Measurements from ENCODE around the gene GIMAP5.

GIMAP5 gene

DNA sequence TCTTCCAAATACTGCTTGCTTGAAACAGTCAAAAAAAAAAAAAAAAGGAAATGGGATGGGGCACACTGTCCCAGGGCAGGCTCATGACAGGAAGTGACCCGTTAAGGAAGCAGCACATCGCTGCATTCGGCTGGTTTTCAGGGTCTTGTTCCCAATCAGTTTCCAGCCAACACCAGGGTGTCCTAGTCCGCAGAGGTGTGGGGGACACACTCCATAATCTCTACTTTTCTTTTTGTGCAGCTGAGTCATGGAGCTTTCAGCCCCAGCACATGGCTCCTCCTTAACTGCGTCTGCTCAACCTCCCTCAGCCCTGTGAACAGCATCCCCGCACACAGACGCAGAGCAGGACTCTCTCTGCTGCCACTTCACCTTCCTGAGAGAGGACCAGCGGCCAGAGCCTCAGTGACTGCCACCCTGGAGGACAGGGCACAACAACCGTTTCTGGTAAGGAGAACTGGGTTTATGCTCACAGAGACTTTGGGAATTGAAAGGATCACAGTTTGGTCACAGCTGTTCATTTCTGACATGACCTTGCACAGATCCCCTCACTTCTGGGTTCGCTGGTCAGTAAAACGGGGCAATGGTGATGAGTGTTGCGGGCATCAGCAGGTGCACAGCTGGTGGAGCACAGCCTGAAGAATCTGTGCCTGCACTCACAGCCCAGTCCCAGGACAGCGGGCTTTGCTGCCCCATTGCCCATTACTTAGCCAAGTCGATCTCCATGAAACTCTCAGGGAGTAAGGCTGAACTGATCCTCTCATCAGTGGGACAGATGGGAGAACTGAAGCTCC, at the start of gene GIMAP5:
Gene GIMAP5 (plus strand): TSS at position 154 of the 791 bp plus-strand sequence. CDS start 3,467 bp downstream, outside the sequence.
- Mint-ChIP-seq H3K4me3 (peak within 1 kb of the TSS; percentile 87 to 98), H3K27ac (peak within 1 kb of the TSS; percentile 94 to 99), H3K9me3 (peaks cover 11 to 14% of the 10 kb centered on the region in 2 donors), H3K27me3 (no peaks in the 10 kb centered on the region), H3K4me1 (peaks cover 77% of the 10 kb centered on the region)
- peak in 1 of 2 donors; percentile 66 for DNase-seq
- ATAC-seq: peak; percentile 65

DNA sequence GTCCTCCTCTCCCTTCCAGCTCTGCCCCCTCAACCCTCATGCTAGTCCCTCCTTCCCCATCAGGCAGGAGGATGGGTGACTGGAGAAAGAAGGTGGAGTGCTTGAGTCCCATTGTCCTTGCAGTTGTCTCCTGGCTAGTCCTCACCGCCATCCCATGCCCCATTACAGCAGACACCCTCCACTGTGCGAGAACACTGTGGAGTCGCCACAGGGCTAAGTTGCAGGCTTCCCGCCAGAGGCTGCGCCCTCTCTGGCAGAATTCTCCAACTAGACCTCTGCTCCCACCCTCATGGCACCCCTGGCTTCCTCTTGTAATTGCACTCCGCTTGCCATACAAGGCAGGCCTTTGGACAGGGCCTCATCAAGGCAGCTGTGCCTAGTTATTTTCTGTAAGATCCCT, 48.6 kb upstream of the GIMAP5 start:
- H3K9me3 Mint-ChIP-seq: peaks cover 36 to 47% of the 10 kb centered on the region in 2 donors
- peak overlapping the region; percentile 64 to 99 for H3K4me3 Mint-ChIP-seq
- ATAC-seq (no peak), DNase-seq (no peak)
- H3K27ac Mint-ChIP-seq: peak overlapping the region; percentile 85 to 94
- H3K4me1 Mint-ChIP-seq: peaks cover 51% of the 10 kb centered on the region
- no peaks in the 10 kb centered on the region for H3K27me3 Mint-ChIP-seq

DNA sequence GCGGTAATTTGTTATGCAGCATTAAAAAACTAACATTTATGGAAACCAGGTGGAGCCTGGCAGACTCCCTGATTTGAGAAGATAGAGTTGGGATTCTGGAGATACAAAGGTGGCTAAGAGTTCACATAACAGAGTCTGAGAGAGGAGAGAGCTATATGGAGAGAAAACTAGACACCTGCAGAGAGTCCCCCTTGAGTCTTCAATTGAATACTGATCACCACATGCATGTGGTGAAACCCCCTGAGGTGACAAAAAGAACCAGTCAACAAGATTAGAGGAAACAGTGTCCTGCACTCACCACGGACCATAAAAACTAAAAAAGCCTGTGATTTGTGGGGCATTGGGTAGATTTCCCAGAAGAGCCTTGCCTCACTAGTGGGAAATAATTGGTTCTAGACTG, 41.6 kb upstream of the GIMAP5 start:
- no peaks in the 10 kb centered on the region for H3K27me3 Mint-ChIP-seq

DNA sequence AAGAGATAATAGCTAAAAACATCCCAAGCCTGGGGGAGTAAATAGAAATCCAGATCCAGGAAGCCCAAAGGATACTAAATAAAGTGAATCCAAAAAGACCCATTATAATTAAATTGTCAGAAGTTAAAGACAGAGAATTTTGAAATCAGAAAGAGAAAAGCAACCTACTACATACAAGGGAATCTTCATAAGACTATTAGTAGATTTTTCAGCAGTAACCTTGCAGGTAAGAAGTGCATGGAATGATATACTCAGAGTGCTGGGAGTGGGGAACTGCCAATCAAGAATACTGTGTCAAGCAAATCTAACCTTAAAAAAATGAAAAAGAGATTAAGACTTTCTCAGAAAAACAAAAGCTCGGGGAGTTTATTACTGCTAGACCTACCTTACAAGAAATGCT, 34.0 kb upstream of the GIMAP5 start:
- Mint-ChIP-seq H3K4me1 (no peaks in the 10 kb centered on the region), H3K9me3 (peaks cover 63 to 83% of the 10 kb centered on the region in 2 donors), H3K27me3 (no peaks in the 10 kb centered on the region), H3K27ac (peak overlapping the region in 1 of 2 donors; percentile 10), H3K4me3 (no peak overlapping the region)
- no peak for ATAC-seq
- no peak for DNase-seq

More for the DNA sequence above, 41.6 kb upstream of the GIMAP5 start:
- DNase-seq (no peak), ATAC-seq (peak; percentile 37)
- H3K9me3 Mint-ChIP-seq: peaks cover 64 to 72% of the 10 kb centered on the region in 2 donors
- H3K4me3 Mint-ChIP-seq: no peak overlapping the region
- no peak overlapping the region for H3K27ac Mint-ChIP-seq
- H3K4me1 Mint-ChIP-seq: no peaks in the 10 kb centered on the region

DNA sequence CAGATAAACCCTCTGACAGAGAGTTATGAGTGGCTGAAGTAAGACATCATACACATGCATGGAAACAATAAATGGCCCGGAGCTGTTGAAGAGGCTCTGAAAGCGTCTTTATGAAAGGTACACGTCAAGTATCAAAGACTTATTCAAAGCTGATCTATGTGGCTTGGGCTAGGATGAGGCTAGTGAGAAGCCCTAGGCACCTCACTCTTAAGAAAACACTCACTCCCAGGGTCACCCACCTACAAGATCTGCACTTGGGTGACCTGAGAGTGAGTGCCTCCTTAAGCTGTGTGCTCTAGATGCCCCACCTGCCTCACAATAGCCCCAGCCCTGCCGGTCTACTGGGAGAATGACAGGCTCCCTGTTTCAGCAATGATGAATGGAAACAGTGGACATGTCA, 21.9 kb upstream of the GIMAP5 start:
- Mint-ChIP-seq H3K4me1 (peaks cover 53% of the 10 kb centered on the region), H3K27ac (peak overlapping the region; percentile 89 to 97), H3K9me3 (peaks cover 15 to 18% of the 10 kb centered on the region in 2 donors), H3K27me3 (no peaks in the 10 kb centered on the region), H3K4me3 (peak overlapping the region; percentile 82 to 92)
- ATAC-seq: peak; percentile 60
- no peak for DNase-seq

DNA sequence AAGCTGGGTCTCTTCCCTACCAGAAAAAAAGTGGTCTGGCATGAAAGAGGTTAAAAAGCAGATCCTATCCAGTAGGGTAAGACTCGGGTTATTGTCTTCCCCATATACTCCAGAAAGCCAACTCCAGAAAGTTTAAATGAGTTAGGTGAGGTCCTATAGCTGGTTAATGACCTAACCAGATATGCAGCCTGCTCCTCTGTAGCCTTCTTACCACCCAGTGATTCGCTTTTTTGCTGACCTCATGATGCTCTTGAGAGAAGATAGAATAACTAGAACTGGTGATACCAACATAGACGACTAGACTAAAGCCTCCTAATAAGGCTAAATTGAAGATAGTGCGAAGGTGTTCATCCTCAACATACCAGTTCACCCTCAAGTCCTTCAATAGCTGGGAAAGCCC, 21.5 kb upstream of the GIMAP5 start:
- Mint-ChIP-seq H3K4me1 (peaks cover 58% of the 10 kb centered on the region), H3K27me3 (no peaks in the 10 kb centered on the region), H3K27ac (peak overlapping the region; percentile 89 to 97), H3K9me3 (peaks cover 15 to 18% of the 10 kb centered on the region in 2 donors), H3K4me3 (peak overlapping the region; percentile 82 to 92)
- ATAC-seq (peak; percentile 48), DNase-seq (no peak)

DNA sequence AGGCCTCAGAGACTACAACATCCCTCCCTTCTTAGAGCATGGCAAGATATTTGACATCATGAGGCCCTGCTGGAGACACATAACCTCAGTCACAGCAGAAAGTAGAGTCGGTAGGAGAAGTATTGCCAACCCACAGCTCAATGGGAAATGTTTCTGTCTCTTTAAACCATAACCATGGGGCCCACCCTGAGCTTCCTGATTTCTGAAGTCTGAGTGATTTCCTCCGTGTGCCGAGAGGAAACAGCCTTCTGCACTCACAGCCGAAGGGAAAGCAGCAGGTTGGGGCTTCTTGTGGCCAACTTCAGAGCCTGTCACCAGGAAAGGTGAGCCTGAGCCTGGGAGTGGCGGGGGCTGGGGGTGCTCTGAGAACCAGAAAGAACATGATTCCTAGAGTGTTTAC, 20.9 kb upstream of the GIMAP5 start, which contains the start of gene GIMAP1:
Gene GIMAP1 (plus strand): TSS at position 246 of the 400 bp plus-strand sequence. CDS start 2,435 bp downstream, outside the sequence.
- DNase-seq (peak; percentile 34 to 57), ATAC-seq (peak; percentile 87)
- peak within 1 kb of the TSS; percentile 82 to 92 for H3K4me3 Mint-ChIP-seq
- H3K9me3 Mint-ChIP-seq: peaks cover 15 to 18% of the 10 kb centered on the region in 2 donors
- peaks cover 64% of the 10 kb centered on the region for H3K4me1 Mint-ChIP-seq
- no peaks in the 10 kb centered on the region for H3K27me3 Mint-ChIP-seq
- peak within 1 kb of the TSS; percentile 89 to 97 for H3K27ac Mint-ChIP-seq

DNA sequence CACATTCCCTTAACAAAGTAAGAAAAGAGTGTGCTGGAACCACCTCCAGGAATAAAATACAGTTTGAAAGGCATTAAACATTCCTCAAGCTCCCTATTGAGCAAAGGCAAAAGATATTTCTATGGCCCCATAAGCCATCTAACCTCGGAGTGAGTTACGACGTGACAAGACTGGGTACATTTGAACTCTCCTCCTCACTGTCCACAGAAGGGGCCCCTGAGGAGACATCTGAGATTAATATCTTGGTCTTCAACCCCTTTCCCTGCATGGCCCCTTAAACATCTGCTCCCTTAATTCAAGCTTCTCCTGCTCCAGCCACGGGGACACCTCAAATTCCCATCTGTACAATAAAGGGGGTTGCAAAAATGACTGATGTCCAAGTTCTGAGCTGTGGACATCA, 20.3 kb upstream of the GIMAP5 start:
- H3K4me1 Mint-ChIP-seq: peaks cover 70% of the 10 kb centered on the region
- peak overlapping the region; percentile 89 to 97 for H3K27ac Mint-ChIP-seq
- H3K4me3 Mint-ChIP-seq: peak overlapping the region; percentile 82 to 92
- H3K27me3 Mint-ChIP-seq: no peaks in the 10 kb centered on the region
- DNase-seq (no peak), ATAC-seq (no peak)
- peaks cover 15 to 18% of the 10 kb centered on the region in 2 donors for H3K9me3 Mint-ChIP-seq

DNA sequence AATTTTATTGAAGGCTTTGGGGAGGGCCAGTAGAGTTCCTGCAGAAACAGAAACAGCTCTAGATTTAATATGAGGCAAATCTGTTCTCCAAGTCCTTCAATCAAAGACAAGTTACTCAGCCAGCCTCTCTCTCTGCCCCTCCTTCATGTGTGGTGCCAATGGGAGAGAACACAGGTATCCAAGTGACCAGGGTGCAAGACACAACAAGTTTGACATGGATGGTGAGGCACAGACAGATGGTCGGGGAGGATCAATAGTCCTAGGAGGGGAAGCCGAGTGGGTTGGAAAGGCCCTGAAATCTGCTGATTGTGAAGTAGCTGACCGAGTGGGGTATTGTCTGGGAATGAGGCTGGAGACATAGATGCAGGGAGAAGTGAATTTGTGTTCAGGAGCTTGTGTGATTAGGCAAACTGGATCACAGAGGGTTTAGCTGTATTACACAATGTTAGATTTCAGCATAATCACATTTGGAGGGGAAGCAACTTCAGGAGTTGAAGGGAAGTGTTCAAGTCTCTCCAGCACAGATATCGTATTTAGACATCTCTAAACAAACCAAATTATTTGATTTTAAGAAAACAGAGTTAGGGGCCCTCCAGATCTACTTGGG, 19.3 kb upstream of the GIMAP5 start:
- peak overlapping the region; percentile 61 to 94 for H3K27ac Mint-ChIP-seq
- H3K4me3 Mint-ChIP-seq: peak overlapping the region; percentile 82 to 92
- H3K9me3 Mint-ChIP-seq: peaks cover 7 to 9% of the 10 kb centered on the region in 2 donors
- peak; percentile 11 for ATAC-seq
- DNase-seq: no peak
- no peaks in the 10 kb centered on the region for H3K27me3 Mint-ChIP-seq
- peaks cover 79% of the 10 kb centered on the region for H3K4me1 Mint-ChIP-seq

DNA sequence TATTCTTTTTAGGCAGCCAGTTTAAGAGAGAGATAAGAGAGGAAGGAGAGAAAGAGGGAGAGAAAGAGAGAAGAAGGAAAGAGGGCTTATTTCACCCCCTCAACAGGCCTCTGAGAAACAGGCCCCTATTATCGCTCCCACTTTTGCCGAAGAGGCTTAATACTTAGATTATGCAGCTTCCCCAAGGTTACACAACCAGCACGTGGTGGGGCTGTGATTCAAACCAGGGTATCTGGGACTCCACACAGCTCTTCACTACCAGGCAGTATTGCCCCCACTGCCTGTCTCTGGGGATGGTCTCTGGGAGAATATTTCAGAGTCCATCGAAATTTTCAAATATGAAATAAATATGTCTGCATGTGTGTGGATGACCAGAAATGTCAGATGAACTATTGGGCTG, 17.8 kb upstream of the GIMAP5 start:
- ATAC-seq: no peak
- peak overlapping the region; percentile 49 to 92 for H3K4me3 Mint-ChIP-seq
- H3K27me3 Mint-ChIP-seq: no peaks in the 10 kb centered on the region

DNA sequence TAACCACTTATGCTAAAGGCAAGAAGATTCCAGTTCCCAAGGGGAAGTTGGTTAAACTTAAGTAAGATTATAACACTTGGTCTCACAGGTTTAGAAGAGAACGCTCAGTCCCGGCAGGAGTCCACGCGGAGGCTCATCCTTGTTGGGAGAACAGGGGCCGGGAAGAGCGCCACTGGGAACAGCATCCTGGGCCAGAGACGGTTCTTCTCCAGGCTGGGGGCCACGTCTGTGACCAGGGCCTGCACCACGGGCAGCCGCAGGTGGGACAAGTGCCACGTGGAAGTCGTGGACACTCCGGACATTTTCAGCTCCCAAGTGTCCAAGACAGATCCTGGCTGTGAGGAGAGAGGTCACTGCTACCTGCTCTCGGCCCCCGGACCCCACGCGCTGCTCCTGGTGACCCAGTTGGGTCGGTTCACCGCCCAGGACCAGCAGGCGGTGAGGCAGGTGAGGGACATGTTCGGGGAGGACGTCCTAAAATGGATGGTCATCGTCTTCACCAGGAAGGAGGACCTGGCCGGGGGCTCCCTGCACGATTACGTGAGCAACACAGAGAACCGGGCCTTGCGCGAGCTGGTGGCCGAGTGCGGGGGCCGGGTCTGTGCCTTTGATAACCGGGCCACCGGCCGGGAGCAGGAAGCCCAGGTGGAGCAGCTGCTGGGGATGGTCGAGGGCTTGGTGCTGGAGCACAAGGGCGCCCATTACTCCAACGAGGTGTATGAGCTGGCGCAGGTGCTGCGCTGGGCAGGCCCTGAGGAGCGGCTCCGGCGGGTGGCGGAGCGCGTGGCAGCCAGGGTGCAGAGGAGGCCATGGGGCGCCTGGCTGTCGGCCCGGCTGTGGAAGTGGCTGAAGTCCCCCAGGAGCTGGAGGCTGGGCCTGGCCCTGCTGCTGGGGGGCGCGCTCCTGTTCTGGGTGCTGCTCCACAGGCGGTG, 17.0 kb upstream of the GIMAP5 start:
- peak overlapping the region; percentile 7 to 94 for H3K27ac Mint-ChIP-seq
- ATAC-seq (no peak), DNase-seq (no peak)
- no peaks in the 10 kb centered on the region for H3K27me3 Mint-ChIP-seq
- H3K9me3 Mint-ChIP-seq: peaks cover 0 to 5% of the 10 kb centered on the region in 2 donors
- H3K4me1 Mint-ChIP-seq: peaks cover 83% of the 10 kb centered on the region
- peak overlapping the region; percentile 66 to 92 for H3K4me3 Mint-ChIP-seq

More for the DNA sequence above, 17.8 kb upstream of the GIMAP5 start:
- peaks cover 87% of the 10 kb centered on the region for H3K4me1 Mint-ChIP-seq
- DNase-seq: no peak
- H3K27ac Mint-ChIP-seq: peak overlapping the region; percentile 38 to 94
- H3K9me3 Mint-ChIP-seq: peaks cover 0 to 3% of the 10 kb centered on the region in 2 donors

DNA sequence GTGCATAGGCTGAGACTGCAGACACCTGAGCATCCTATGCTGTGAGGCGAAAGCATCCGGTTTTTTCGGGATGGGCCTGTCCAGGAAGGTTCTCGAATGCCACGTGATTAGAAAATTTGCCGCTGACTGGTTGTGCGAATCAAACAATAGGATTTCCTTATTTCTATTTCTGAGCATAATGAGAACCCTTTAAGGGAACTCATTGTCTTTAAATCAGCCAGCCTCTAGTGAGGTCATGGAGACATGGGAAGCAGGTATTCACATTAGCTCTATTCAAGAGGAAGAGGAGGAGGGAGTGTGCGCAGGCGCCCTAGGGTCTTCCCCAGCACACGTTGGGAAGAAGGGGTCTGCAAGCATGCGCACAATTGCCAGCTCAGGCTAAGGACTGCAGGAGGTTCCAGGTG, 15.2 kb upstream of the GIMAP5 start:
- Mint-ChIP-seq H3K9me3 (peaks cover 14 to 16% of the 10 kb centered on the region in 2 donors), H3K4me1 (peaks cover 76% of the 10 kb centered on the region), H3K27ac (peak overlapping the region in 1 of 2 donors; percentile 75), H3K27me3 (no peaks in the 10 kb centered on the region), H3K4me3 (peak overlapping the region; percentile 49 to 70)
- DNase-seq (no peak), ATAC-seq (no peak)

DNA sequence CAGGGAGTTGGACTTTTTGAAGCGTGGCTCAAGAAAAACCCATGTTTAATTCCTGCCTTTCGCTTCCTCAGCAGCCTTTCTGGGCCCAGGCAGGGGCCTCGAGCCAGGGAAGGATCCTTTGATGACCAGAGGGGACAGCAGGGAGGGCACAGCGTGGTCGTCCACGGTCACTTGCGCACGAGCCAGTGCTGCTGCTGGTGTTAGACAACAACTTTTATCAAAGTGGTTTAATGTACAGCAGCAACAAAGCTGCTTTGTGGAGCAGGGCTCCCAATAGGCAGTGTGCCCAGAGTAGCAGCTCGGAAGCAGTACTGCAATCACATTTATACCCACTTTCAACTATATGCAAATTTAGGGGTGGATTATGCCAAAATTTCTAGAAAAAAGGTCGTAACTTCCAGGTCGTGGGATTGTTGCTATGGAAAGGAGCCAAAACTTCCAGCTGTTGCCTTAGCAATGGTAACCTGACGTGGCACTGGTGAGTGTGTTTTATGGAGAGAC, 14.7 kb upstream of the GIMAP5 start:
- Mint-ChIP-seq H3K4me1 (peaks cover 78% of the 10 kb centered on the region), H3K27me3 (no peaks in the 10 kb centered on the region)

DNA sequence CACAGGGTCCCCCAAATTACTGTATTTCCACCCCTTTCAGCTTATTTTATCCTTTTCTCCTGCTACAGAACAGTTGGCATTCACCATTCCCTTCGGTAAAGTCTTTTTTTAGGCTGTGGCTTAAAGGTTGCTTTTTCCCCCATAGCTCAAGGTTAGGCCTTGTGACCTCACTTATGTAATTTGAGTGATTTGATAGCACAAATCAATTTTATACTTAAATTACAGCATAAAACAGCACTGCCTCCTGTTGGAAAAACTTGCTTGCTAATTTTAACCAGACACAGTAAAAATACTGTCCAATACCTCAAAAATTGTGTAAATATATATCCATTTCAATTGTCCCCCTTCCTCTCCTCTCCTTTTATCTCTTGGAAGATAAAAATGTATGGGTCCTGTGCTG, 13.8 kb upstream of the GIMAP5 start:
- no peaks in the 10 kb centered on the region for H3K27me3 Mint-ChIP-seq
- H3K4me3 Mint-ChIP-seq: peak overlapping the region in 1 of 2 donors; percentile 0
- H3K27ac Mint-ChIP-seq: no peak overlapping the region
- peaks cover 74% of the 10 kb centered on the region for H3K4me1 Mint-ChIP-seq
- DNase-seq (no peak), ATAC-seq (no peak)
- peaks cover 28 to 29% of the 10 kb centered on the region in 2 donors for H3K9me3 Mint-ChIP-seq

More for the DNA sequence above, 14.7 kb upstream of the GIMAP5 start:
- H3K4me3 Mint-ChIP-seq: peak overlapping the region; percentile 49 to 70
- ATAC-seq (peak; percentile 42), DNase-seq (no peak)
- peaks cover 19 to 20% of the 10 kb centered on the region in 2 donors for H3K9me3 Mint-ChIP-seq
- H3K27ac Mint-ChIP-seq: peak overlapping the region in 1 of 2 donors; percentile 52

DNA sequence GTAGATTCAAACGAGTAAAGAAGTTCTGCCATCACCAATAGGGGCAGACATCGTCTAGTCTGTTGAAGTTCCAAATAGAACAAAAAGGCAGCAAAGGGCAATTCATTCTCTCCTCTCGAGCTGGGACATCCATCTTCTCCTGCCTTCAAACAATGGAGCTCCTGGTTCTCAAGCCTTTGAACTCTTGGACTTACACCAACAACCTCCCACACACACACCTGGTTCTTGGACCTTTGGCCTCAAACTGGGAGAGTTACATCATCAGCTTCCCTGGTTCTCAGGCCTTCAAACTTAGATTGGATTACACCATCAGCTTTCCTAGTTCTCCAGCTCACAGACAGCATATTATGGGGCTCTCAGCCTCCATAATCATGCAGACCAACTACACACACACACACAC, 9.8 kb upstream of the GIMAP5 start:
- DNase-seq (no peak), ATAC-seq (no peak)
- H3K27me3 Mint-ChIP-seq: no peaks in the 10 kb centered on the region
- H3K27ac Mint-ChIP-seq: no peak overlapping the region
- peaks cover 34 to 35% of the 10 kb centered on the region in 2 donors for H3K9me3 Mint-ChIP-seq
- no peak overlapping the region for H3K4me3 Mint-ChIP-seq
- peaks cover 60% of the 10 kb centered on the region for H3K4me1 Mint-ChIP-seq

Measured in stimulated activated naive CD8-positive, alpha-beta T cell treated with anti-CD3 and anti-CD28 coated beads, Interleukin-15, amount 100 ng/mL, for 72 hours (primary cell).